Osteoblast (primary cell): ENCODE data around the gene FTH1. TPM values are rescaled to one million over a fixed set of nuclear protein-coding genes. Genes with fewer than 3 reads are reported as not detected.
"Not testable (repeated sequence)": the region's sequence is repeated elsewhere in the genome, so short reads cannot be mapped to it uniquely, and the experiment has no call there.

Experiments used
- DNase-seq: peaks from one replicate; pipeline ENCODE4 v3.0.0; 2011; ENCODE audit warnings: low spot score, mixed read lengths; ENCODE audit not compliant: insufficient read length; ENCODE audit errors: missing footprints
- H2AFZ ChIP-seq: 2 replicates; pipeline ENCODE4 v1.6.0; 2011; ENCODE audit warnings: mild to moderate bottlenecking, low read length
- H3K27ac ChIP-seq: 2 replicates; pipeline ENCODE4 v1.5.1; 2011; ENCODE audit warnings: mild to moderate bottlenecking, low read depth, low read length, moderate library complexity
- H3K27me3 ChIP-seq: 2 replicates; pipeline ENCODE4 v1.6.0; 2012; ENCODE audit warnings: mild to moderate bottlenecking, control low read depth, inconsistent platforms, low read length, moderate library complexity; ENCODE audit not compliant: insufficient read depth
- H3K36me3 ChIP-seq: 2 replicates; pipeline ENCODE4 v1.5.1; 2011; ENCODE audit warnings: mild to moderate bottlenecking, low read length, control low read depth, moderate library complexity; ENCODE audit not compliant: insufficient read depth
- H3K4me1 ChIP-seq: 2 replicates; pipeline ENCODE4 v1.5.1; 2011; ENCODE audit warnings: mild to moderate bottlenecking, low read length, control low read depth, moderate library complexity; ENCODE audit not compliant: insufficient read depth
- H3K4me2 ChIP-seq: 2 replicates; pipeline ENCODE4 v1.6.0; 2011; ENCODE audit warnings: mild to moderate bottlenecking, low read length; ENCODE audit not compliant: insufficient read depth
- H3K4me3 ChIP-seq: fragments of 200-600 bp; sonication (generic); 3 replicates; pipeline ENCODE4 v1.5.1; 2012; ENCODE audit warnings: mild to moderate bottlenecking, low read length, inconsistent platforms; ENCODE audit not compliant: insufficient read depth
- H3K79me2 ChIP-seq: 2 replicates; pipeline ENCODE4 v1.6.0; 2012; ENCODE audit warnings: mild to moderate bottlenecking, low read length, control low read depth, inconsistent platforms; ENCODE audit not compliant: insufficient read depth
- H3K9me3 ChIP-seq: 2 replicates; pipeline ENCODE4 v1.5.1; 2011; ENCODE audit warnings: low read depth, low read length, control low read depth
- H4K20me1 ChIP-seq: 2 replicates; pipeline ENCODE4 v1.6.0; 2012; ENCODE audit warnings: mild to moderate bottlenecking, low read length, control low read depth; ENCODE audit not compliant: insufficient read depth
- total RNA-seq: library from RNA; depleted of rRNA; stranded (reverse); fragments of >200 nt; gene quantifications from 2 replicates; pipeline ENCODE4 v1.2.3, GENCODE V29; 2012
- TF ChIP-seq, protein P1 (sequence below): IDR thresholded peaks from 2 replicates; pipeline ENCODE4 v1.5.1; 2011; ENCODE audit warnings: mild to moderate bottlenecking, low read depth, low read length, moderate library complexity; ENCODE audit errors: extremely low read depth

The FTH1 gene
- total RNA-seq, 1 donor: 1,507 TPM

DNA sequence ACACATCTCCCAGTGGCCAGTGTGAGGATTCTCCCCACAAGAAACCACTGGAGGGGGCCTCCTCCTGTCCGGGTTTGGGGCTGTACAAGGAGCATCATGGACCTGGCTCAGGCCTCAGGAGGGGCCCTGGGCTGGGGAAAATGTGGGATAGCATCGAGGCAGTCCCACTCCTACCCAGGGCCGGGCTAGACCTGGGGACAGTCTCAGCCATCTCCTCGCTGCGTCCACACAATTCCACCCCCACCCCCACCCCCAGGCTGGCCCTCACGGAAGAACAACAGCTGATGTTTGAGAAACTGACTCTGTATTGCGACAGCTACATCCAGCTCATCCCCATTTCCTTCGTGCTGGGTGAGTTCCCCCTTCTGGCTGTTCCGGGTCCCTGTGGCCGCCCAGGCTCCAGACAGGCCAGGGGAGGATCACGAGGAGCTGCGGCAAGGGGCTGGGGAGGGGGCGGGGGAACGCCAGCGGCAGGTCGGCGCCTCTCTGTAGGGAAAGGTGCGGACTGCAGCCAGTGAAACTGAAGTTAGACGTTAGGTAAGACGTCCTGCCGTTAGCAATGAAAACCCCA is 12.5 kb downstream of the FTH1 start:
- H2AFZ ChIP-seq: peak overlapping the region; percentile 87
- H3K4me2 ChIP-seq: peak overlapping the region; percentile 85
- H3K79me2 ChIP-seq: peaks cover 5% of the 10 kb centered on the region
- H3K27ac ChIP-seq: peak overlapping the region; percentile 40
- peaks cover 15% of the 10 kb centered on the region for H3K4me1 ChIP-seq
- H3K4me3 ChIP-seq: peak overlapping the region; percentile 67
- no peaks in the 10 kb centered on the region for H3K9me3 ChIP-seq
- H3K36me3 ChIP-seq: peaks cover 3% of the 10 kb centered on the region
- TF ChIP-seq, protein P1, sequence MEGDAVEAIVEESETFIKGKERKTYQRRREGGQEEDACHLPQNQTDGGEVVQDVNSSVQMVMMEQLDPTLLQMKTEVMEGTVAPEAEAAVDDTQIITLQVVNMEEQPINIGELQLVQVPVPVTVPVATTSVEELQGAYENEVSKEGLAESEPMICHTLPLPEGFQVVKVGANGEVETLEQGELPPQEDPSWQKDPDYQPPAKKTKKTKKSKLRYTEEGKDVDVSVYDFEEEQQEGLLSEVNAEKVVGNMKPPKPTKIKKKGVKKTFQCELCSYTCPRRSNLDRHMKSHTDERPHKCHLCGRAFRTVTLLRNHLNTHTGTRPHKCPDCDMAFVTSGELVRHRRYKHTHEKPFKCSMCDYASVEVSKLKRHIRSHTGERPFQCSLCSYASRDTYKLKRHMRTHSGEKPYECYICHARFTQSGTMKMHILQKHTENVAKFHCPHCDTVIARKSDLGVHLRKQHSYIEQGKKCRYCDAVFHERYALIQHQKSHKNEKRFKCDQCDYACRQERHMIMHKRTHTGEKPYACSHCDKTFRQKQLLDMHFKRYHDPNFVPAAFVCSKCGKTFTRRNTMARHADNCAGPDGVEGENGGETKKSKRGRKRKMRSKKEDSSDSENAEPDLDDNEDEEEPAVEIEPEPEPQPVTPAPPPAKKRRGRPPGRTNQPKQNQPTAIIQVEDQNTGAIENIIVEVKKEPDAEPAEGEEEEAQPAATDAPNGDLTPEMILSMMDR: peak; percentile 17
- peak; percentile 96 for DNase-seq
- no peaks in the 10 kb centered on the region for H4K20me1 ChIP-seq
- no peaks in the 10 kb centered on the region for H3K27me3 ChIP-seq

DNA sequence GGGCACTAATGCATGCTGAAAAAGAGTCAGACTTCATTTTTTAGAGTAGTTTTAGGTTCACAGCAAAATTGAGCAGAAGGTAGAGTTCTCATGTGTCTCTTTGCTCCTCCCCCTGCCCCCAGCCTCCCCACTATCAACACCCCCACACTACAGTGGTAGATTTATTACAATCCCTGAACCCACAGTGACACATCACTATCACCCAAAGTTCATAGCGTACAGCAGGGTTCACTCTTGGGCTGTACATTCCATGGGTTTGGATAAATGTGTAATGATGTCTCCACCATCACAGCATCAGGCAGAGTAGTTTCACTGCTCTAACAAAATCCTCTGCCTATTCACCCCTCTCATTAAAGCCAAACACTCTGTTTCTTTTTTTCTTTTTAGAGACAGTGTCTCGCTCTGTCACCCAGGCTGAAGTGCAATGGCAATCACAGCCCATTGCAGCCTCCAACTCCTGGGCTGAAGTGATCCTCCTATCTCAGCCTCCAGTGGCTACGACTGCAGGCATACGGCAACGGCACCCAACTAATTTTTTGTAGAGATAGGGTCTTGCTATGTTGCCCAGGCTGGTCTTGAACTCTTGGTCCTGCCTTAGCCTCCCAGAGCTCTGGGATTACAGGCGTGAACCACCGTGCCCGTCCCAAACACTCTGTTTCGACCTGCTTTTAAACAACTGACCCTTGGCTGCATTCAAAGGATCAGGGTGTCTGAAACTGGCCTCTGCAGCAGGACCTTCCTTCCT is 13.2 kb downstream of the FTH1 start:
- H3K79me2 ChIP-seq: peaks cover 5% of the 10 kb centered on the region
- H4K20me1 ChIP-seq: no peaks in the 10 kb centered on the region
- peaks cover 3% of the 10 kb centered on the region for H3K36me3 ChIP-seq
- peak overlapping the region; percentile 67 for H3K4me3 ChIP-seq
- H3K4me1 ChIP-seq: peaks cover 19% of the 10 kb centered on the region
- H3K9me3 ChIP-seq: no peaks in the 10 kb centered on the region
- DNase-seq: no peak
- H3K27me3 ChIP-seq: no peaks in the 10 kb centered on the region
- H3K27ac ChIP-seq: peak overlapping the region; percentile 40
- H2AFZ ChIP-seq: peak overlapping the region; percentile 87
- TF ChIP-seq, protein P1: no peak
- H3K4me2 ChIP-seq: peak overlapping the region; percentile 85

DNA sequence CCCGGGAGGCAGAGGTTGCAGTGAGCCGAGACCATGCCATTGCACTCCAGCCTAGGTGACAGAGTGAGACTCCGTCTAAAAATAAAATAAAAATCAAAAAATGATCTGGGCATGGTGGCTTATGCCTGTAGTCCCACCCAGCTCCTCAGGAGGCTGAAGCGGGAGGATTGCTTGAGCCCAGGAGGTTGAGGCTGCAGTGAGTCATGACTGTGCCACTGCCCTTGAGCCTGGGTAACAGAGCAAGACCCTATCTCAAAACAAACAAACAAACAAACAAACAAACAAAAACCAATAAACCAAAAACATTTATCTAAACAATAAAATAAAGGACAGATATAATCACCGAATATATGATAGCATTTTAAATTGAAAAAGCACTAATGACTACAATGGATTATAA is 13.8 kb downstream of the FTH1 start:
- H3K4me3 ChIP-seq, H3K9me3 ChIP-seq, DNase-seq, H3K79me2 ChIP-seq, H4K20me1 ChIP-seq, H3K36me3 ChIP-seq, H3K27me3 ChIP-seq, H2AFZ ChIP-seq, H3K4me2 ChIP-seq: not testable (repeated sequence)
- Histone ChIP-seq H3K27ac (peak overlapping the region; percentile 40), H3K4me1 (peaks cover 19% of the 10 kb centered on the region)

DNA sequence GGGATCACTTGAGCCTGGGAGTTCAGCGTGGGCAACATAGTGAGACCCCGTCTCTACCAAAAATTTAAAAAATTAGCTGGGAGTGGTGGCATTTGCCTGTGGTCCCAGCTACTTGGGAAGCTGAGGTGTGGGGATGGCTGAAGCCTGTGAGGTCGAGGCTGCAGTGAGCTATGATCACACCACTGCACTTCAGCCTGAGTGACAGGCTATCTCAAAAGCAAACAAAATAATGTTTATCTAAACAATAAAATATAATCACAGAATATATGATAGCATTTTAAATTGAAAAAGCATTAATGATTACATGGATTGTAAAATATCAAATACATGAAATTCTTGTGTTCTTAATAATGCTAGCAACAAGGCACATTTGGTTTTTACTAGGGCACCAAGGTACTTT is 14.6 kb downstream of the FTH1 start:
- peaks cover 5% of the 10 kb centered on the region for H3K79me2 ChIP-seq
- H3K4me3 ChIP-seq: no peak overlapping the region
- no peaks in the 10 kb centered on the region for H4K20me1 ChIP-seq
- no peak overlapping the region for H3K27ac ChIP-seq
- H3K4me1 ChIP-seq: peaks cover 19% of the 10 kb centered on the region
- TF ChIP-seq, protein P1: no peak
- no peak for DNase-seq
- H3K4me2 ChIP-seq: no peak overlapping the region
- H3K27me3 ChIP-seq: no peaks in the 10 kb centered on the region
- no peaks in the 10 kb centered on the region for H3K9me3 ChIP-seq
- peaks cover 3% of the 10 kb centered on the region for H3K36me3 ChIP-seq
- H2AFZ ChIP-seq: no peak overlapping the region
